ENCODE measurements around the gene LRP5. TPM values are rescaled to one million over a fixed set of nuclear protein-coding genes. Genes with fewer than 3 reads are reported as not detected.
"Not testable (repeated sequence)": the region's sequence is repeated elsewhere in the genome, so short reads cannot be mapped to it uniquely, and the experiment has no call there.

The LRP5 gene
- total and polyA plus RNA-seq, 4 experiments from 2014 or later, result 0.61 to 1.9 (median 1.4) TPM; not detected in 1

- intact Hi-C loops (cut with micrococcal nuclease), result loop anchor here (1.0 kb wide), 3 partner anchors 25 to 151 kb away; partner anchors contain the start of gene C11orf24
These were observed 15.9 kb upstream of the LRP5 start for GRCh38 chr11:68296344-68297051.

GRCh38 chr11:68297052-68297378 lies 15.4 kb upstream of the LRP5 start:
- Mint-ChIP-seq H3K27me3 (no peaks in the 10 kb centered on the region), H3K4me1 (peaks cover 0 to 4% (median 0%) of the 10 kb centered on the region in 4 donors), H3K36me3 (no peaks in the 10 kb centered on the region), H3K9me3 (no peaks in the 10 kb centered on the region), H3K4me3 (no peak overlapping the region), H3K27ac (no peak overlapping the region)
- Histone ChIP-seq H3K27ac (ENCODE audit: low read depth, low read length) (no peak overlapping the region), H3K27me3 (ENCODE audit: insufficient read depth, low read length) (no peaks in the 10 kb centered on the region), H3K9me3 (ENCODE audit: control insufficient read depth in 1 of 2, low read length in 2 of 2) (no peaks in the 10 kb centered on the region), H3K36me3 (ENCODE audit: insufficient read depth, low read length) (no peaks in the 10 kb centered on the region), H3K4me3 (ENCODE audit: low read length in 2 of 2) (no peak overlapping the region), H3K4me1 (ENCODE audit: insufficient read depth, low read length) (peaks cover 7% of the 10 kb centered on the region)
- POLR2A ChIA-PET (ENCODE audit: partially characterized antibody), result interaction anchor here (1.2 to 1.6 kb wide), 2 partner anchors 25 to 39 kb away, joined by 3 to 12 read pairs; no protein-coding TSS in a partner anchor
- no peak for DNase-seq
- CTCF ChIA-PET (ENCODE audit: partially characterized antibody), result interaction anchor here (0.8 to 5.7 kb wide), 15 partner anchors 13 to 146 kb away, joined by 3 to 273 read pairs (median 5); partner anchors contain the start of gene C11orf24
- intact Hi-C loops (cut with micrococcal nuclease), result loop anchor here (1.0 kb wide), 3 partner anchors 26 to 150 kb away; partner anchors contain the start of gene C11orf24

More at GRCh38 chr11:68296344-68297051, 15.9 kb upstream of the LRP5 start:
- no peaks in the 10 kb centered on the region for H3K36me3 Mint-ChIP-seq
- no peaks in the 10 kb centered on the region for H3K27me3 ChIP-seq (ENCODE audit: insufficient read depth, low read length)
- H3K4me3 ChIP-seq (ENCODE audit: low read length in 2 of 2), result no peak overlapping the region
- no peak overlapping the region for H3K27ac ChIP-seq (ENCODE audit: low read depth, low read length)
- H3K4me3 Mint-ChIP-seq, result no peak overlapping the region
- no peaks in the 10 kb centered on the region for H3K27me3 Mint-ChIP-seq
- CTCF ChIA-PET (ENCODE audit: partially characterized antibody), result interaction anchor here (0.8 to 5.7 kb wide), 11 partner anchors 14 to 147 kb away, joined by 3 to 273 read pairs (median 5); partner anchors contain the start of gene C11orf24
- no peak for DNase-seq
- no peaks in the 10 kb centered on the region for H3K9me3 ChIP-seq (ENCODE audit: control insufficient read depth in 1 of 2, low read length in 2 of 2)
- peaks cover 0 to 4% (median 0%) of the 10 kb centered on the region in 4 donors for H3K4me1 Mint-ChIP-seq
- POLR2A ChIA-PET (ENCODE audit: partially characterized antibody), result interaction anchor here (1.2 to 1.6 kb wide), 4 partner anchors 24 to 43 kb away, joined by 3 to 12 read pairs (median 4); partner anchors contain the start of gene C11orf24
- H3K4me1 ChIP-seq (ENCODE audit: insufficient read depth, low read length), result peaks cover 7% of the 10 kb centered on the region
- no peak overlapping the region for H3K27ac Mint-ChIP-seq
- no peaks in the 10 kb centered on the region for H3K9me3 Mint-ChIP-seq
- H3K36me3 ChIP-seq (ENCODE audit: insufficient read depth, low read length), result no peaks in the 10 kb centered on the region

- ChIA-PET CTCF (ENCODE audit: partially characterized antibody) (interaction anchor here (0.8 to 5.7 kb wide), 18 partner anchors 10 to 146 kb away, joined by 3 to 273 read pairs (median 5); partner anchors contain the start of gene C11orf24), POLR2A (ENCODE audit: partially characterized antibody) (interaction anchor here (1.2 to 1.6 kb wide), 2 partner anchors 25 to 40 kb away, joined by 3 to 12 read pairs; no protein-coding TSS in a partner anchor)
- Histone ChIP-seq H3K36me3 (ENCODE audit: insufficient read depth, low read length) (no peaks in the 10 kb centered on the region), H3K4me1 (ENCODE audit: insufficient read depth, low read length) (peaks cover 7% of the 10 kb centered on the region), H3K27ac (ENCODE audit: low read depth, low read length) (no peak overlapping the region), H3K4me3 (ENCODE audit: low read length in 2 of 2) (no peak overlapping the region), H3K9me3 (ENCODE audit: control insufficient read depth in 1 of 2, low read length in 2 of 2) (no peaks in the 10 kb centered on the region), H3K27me3 (ENCODE audit: insufficient read depth, low read length) (no peaks in the 10 kb centered on the region)
- no peak overlapping the region for H3K4me3 Mint-ChIP-seq
- no peak for DNase-seq
- intact Hi-C loops (cut with micrococcal nuclease), result loop anchor here (1.0 kb wide), 3 partner anchors 26 to 150 kb away; partner anchors contain the start of gene C11orf24
- no peak overlapping the region for H3K27ac Mint-ChIP-seq
- peaks cover 0 to 4% (median 0%) of the 10 kb centered on the region in 4 donors for H3K4me1 Mint-ChIP-seq
- no peaks in the 10 kb centered on the region for H3K27me3 Mint-ChIP-seq
- no peaks in the 10 kb centered on the region for H3K9me3 Mint-ChIP-seq
- no peaks in the 10 kb centered on the region for H3K36me3 Mint-ChIP-seq
These were observed 14.9 kb upstream of the LRP5 start for GRCh38 chr11:68297494-68297811.

GRCh38 chr11:68297812-68298658 lies 14.4 kb upstream of the LRP5 start:
- Histone ChIP-seq H3K27ac (ENCODE audit: low read depth, low read length) (no peak overlapping the region), H3K4me3 (ENCODE audit: low read length in 2 of 2) (no peak overlapping the region), H3K4me1 (ENCODE audit: insufficient read depth, low read length) (peaks cover 7% of the 10 kb centered on the region), H3K36me3 (ENCODE audit: insufficient read depth, low read length) (no peaks in the 10 kb centered on the region), H3K27me3 (ENCODE audit: insufficient read depth, low read length) (no peaks in the 10 kb centered on the region), H3K9me3 (ENCODE audit: control insufficient read depth in 1 of 2, low read length in 2 of 2) (no peaks in the 10 kb centered on the region)
- DNase-seq, result peak; percentile 58 to 76 (median 63)
- ChIA-PET CTCF (ENCODE audit: partially characterized antibody) (interaction anchor here (0.8 to 5.7 kb wide), 19 partner anchors 10 to 148 kb away, joined by 3 to 273 read pairs (median 5); partner anchors contain the start of gene C11orf24), POLR2A (ENCODE audit: partially characterized antibody) (interaction anchor here (1.2 to 1.6 kb wide), 4 partner anchors 26 to 40 kb away, joined by 3 to 12 read pairs (median 3); no protein-coding TSS in a partner anchor)
- Mint-ChIP-seq H3K4me1 (peaks cover 0 to 4% (median 0%) of the 10 kb centered on the region in 4 donors), H3K36me3 (no peaks in the 10 kb centered on the region), H3K9me3 (no peaks in the 10 kb centered on the region), H3K27me3 (no peaks in the 10 kb centered on the region), H3K27ac (peak overlapping the region in 1 of 7 donors; percentile 24), H3K4me3 (no peak overlapping the region)
- intact Hi-C loops (cut with micrococcal nuclease), result loop anchor here (1.0 kb wide), 3 partner anchors 27 to 149 kb away; partner anchors contain the start of gene C11orf24

GRCh38 chr11:68298659-68299516 lies 13.5 kb upstream of the LRP5 start:
- Mint-ChIP-seq H3K27ac (no peak overlapping the region), H3K9me3 (no peaks in the 10 kb centered on the region), H3K36me3 (no peaks in the 10 kb centered on the region), H3K4me1 (peaks cover 0 to 4% (median 0%) of the 10 kb centered on the region in 4 donors), H3K27me3 (no peaks in the 10 kb centered on the region), H3K4me3 (no peak overlapping the region)
- Histone ChIP-seq H3K9me3 (ENCODE audit: control insufficient read depth in 1 of 2, low read length in 2 of 2) (no peaks in the 10 kb centered on the region), H3K4me1 (ENCODE audit: insufficient read depth, low read length) (peaks cover 7% of the 10 kb centered on the region), H3K27ac (ENCODE audit: low read depth, low read length) (no peak overlapping the region), H3K27me3 (ENCODE audit: insufficient read depth, low read length) (no peaks in the 10 kb centered on the region), H3K4me3 (ENCODE audit: low read length in 2 of 2) (no peak overlapping the region), H3K36me3 (ENCODE audit: insufficient read depth, low read length) (no peaks in the 10 kb centered on the region)
- ChIA-PET POLR2A (ENCODE audit: partially characterized antibody) (interaction anchor here (1.3 to 1.6 kb wide), 2 partner anchors 27 to 38 kb away, joined by 3 read pairs; no protein-coding TSS in a partner anchor), CTCF (ENCODE audit: partially characterized antibody) (interaction anchor here (1.0 to 5.7 kb wide), 17 partner anchors 8 to 148 kb away, joined by 3 to 273 read pairs (median 5); partner anchors contain the start of gene C11orf24)
- DNase-seq, result no peak
- intact Hi-C loops (cut with micrococcal nuclease), result no loop called here

- H3K9me3 Mint-ChIP-seq; DNase-seq; H3K4me3 Mint-ChIP-seq; H3K27me3 Mint-ChIP-seq; H3K36me3 ChIP-seq (ENCODE audit: insufficient read depth, low read length); H3K9me3 ChIP-seq (ENCODE audit: control insufficient read depth in 1 of 2, low read length in 2 of 2); H3K4me3 ChIP-seq (ENCODE audit: low read length in 2 of 2); intact Hi-C loops (cut with micrococcal nuclease); H3K4me1 ChIP-seq (ENCODE audit: insufficient read depth, low read length); H3K4me1 Mint-ChIP-seq; H3K27ac Mint-ChIP-seq; H3K27ac ChIP-seq (ENCODE audit: low read depth, low read length); H3K27me3 ChIP-seq (ENCODE audit: insufficient read depth, low read length); H3K36me3 Mint-ChIP-seq: not testable (repeated sequence)
- POLR2A ChIA-PET (ENCODE audit: partially characterized antibody), result interaction anchor here (1.6 kb wide), 1 partner anchor 38 kb away, joined by 3 read pairs; no protein-coding TSS in a partner anchor
- CTCF ChIA-PET (ENCODE audit: partially characterized antibody), result interaction anchor here (1.3 to 5.7 kb wide), 11 partner anchors 9 to 89 kb away, joined by 3 to 273 read pairs (median 9); partner anchors contain the start of gene C11orf24
These were observed 12.9 kb upstream of the LRP5 start for GRCh38 chr11:68299517-68299879.

All from CD4-positive, alpha-beta memory T cell (primary cell).